GM12878 (cell line): ENCODE measurements around the gene MACROD2.

Experiments
- ATF2 ChIP-seq: IDR thresholded peaks from 2 replicates; pipeline ENCODE4 v1.6.1; 2012; ENCODE audit warnings: low read length, inconsistent platforms
- CHD2 ChIP-seq: IDR thresholded peaks from 2 replicates; pipeline ENCODE4 v1.6.1; 2011; ENCODE audit warnings: low read depth, low read length, improper control_type of control experiment, borderline replicate concordance
- EP300 ChIP-seq, 2 experiments: fragments of 150-350 bp in 1 of 2; IDR thresholded peaks; 2 replicates each; pipeline ENCODE4 v1.6.1; 2011 to 2012; ENCODE audit warnings: low read depth in 2 of 2, low read length in 2 of 2, borderline replicate concordance in 1 of 2, improper control_type of control experiment in 1 of 2, inconsistent platforms in 1 of 2; ENCODE audit not compliant: control insufficient read depth in 1 of 2
- EZH2 ChIP-seq: IDR thresholded peaks from 2 replicates; pipeline ENCODE4 v1.6.1; 2012; ENCODE audit warnings: low read depth, mild to moderate bottlenecking, control low read depth, inconsistent platforms, low read length, borderline replicate concordance; ENCODE audit not compliant: control insufficient read depth
- FOXK2 ChIP-seq: fragments of 450-650 bp; IDR thresholded peaks from 2 replicates; pipeline ENCODE4 v1.6.1; 2017; ENCODE audit warnings: mild to moderate bottlenecking, moderate library complexity
- MEF2B ChIP-seq: fragments of 450-650 bp; IDR thresholded peaks from 2 replicates; pipeline ENCODE4 v1.6.1; 2018; ENCODE audit warnings: mild to moderate bottlenecking, moderate library complexity; ENCODE audit not compliant: partially characterized antibody, poor library complexity, severe bottlenecking
- PRDM15 ChIP-seq: fragments of 450-650 bp; formaldehyde crosslinking; IDR thresholded peaks from 2 replicates; pipeline ENCODE4 v1.4.0; 2020; ENCODE audit warnings: mild to moderate bottlenecking, moderate library complexity
- SUZ12 ChIP-seq: fragments of 200-600 bp; sonication (generic); IDR thresholded peaks from one replicate; pipeline ENCODE4 v1.6.1; 2018; ENCODE audit warnings: antibody characterized with exemption, mild to moderate bottlenecking; ENCODE audit not compliant: unreplicated experiment
- TF ChIP-seq, protein P1 (sequence below), 3 experiments: IDR thresholded peaks in 2 of 3; conservative IDR thresholded peaks in 1 of 3; 2 replicates each; pipeline ENCODE4 v1.5.1; 2011; ENCODE audit warnings: low read depth in 3 of 3, low read length in 3 of 3, mild to moderate bottlenecking in 3 of 3, control low read depth in 2 of 3, moderate library complexity in 2 of 3, inconsistent platforms in 1 of 3, mixed read lengths in 1 of 3; ENCODE audit not compliant: control insufficient read depth in 2 of 3, insufficient read depth in 1 of 3; ENCODE audit errors: extremely low read depth in 1 of 3

DNA sequence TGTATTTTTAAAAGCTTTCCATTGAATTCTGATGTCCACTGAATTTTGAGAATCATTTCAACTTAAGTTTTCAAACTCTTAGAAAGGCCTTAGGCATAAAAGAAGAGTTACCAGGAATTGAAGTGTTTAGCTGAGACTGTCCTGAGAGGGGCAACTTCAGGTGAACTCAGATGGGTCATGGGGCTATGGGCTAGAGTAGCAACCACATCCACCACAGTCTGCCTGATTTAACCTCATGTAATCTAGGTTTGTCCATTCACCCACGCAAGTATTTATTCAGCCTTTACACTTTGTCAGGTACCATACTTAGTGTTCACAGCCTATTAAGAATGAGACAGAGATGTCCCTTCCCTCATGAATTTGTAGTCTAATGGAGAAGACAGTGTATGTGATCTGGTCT lies 2076.9 kb downstream of the MACROD2 start:
- TF ChIP-seq FOXK2, result no peak
- TF ChIP-seq SUZ12, result no peak
- no peak for TF ChIP-seq EZH2
- no peak for TF ChIP-seq MEF2B
- TF ChIP-seq EP300 (IDR thresholded peaks at IDR 0.05; ENCODE audit: borderline replicate concordance in 1 of 2, control insufficient read depth in 1 of 2, low read depth in 2 of 2, low read length in 2 of 2), result no peak
- TF ChIP-seq ATF2, result no peak
- TF ChIP-seq, protein P1, sequence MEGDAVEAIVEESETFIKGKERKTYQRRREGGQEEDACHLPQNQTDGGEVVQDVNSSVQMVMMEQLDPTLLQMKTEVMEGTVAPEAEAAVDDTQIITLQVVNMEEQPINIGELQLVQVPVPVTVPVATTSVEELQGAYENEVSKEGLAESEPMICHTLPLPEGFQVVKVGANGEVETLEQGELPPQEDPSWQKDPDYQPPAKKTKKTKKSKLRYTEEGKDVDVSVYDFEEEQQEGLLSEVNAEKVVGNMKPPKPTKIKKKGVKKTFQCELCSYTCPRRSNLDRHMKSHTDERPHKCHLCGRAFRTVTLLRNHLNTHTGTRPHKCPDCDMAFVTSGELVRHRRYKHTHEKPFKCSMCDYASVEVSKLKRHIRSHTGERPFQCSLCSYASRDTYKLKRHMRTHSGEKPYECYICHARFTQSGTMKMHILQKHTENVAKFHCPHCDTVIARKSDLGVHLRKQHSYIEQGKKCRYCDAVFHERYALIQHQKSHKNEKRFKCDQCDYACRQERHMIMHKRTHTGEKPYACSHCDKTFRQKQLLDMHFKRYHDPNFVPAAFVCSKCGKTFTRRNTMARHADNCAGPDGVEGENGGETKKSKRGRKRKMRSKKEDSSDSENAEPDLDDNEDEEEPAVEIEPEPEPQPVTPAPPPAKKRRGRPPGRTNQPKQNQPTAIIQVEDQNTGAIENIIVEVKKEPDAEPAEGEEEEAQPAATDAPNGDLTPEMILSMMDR (IDR thresholded peaks at IDR 0.05 in 2 of 3, conservative IDR thresholded peaks at IDR 0.05 in 1 of 3; ENCODE audit: control insufficient read depth in 2 of 3, extremely low read depth in 1 of 3, insufficient read depth in 1 of 3, low read depth in 3 of 3, low read length in 3 of 3), result no peak
- TF ChIP-seq CHD2, result no peak
- no peak for TF ChIP-seq PRDM15 (CRISPR knock-in tag)
